ENCODE data around the gene HIRA. TPM values are rescaled to one million over a fixed set of nuclear protein-coding genes. Genes with fewer than 3 reads are reported as not detected.

HIRA gene
- total and polyA plus RNA-seq, 2 of the 8 experiments (the other 6 are each of a cell fraction or from before 2014, with no cell fraction given) = 34.9 to 67.2 TPM

- TF ChIP-seq, protein P1, sequence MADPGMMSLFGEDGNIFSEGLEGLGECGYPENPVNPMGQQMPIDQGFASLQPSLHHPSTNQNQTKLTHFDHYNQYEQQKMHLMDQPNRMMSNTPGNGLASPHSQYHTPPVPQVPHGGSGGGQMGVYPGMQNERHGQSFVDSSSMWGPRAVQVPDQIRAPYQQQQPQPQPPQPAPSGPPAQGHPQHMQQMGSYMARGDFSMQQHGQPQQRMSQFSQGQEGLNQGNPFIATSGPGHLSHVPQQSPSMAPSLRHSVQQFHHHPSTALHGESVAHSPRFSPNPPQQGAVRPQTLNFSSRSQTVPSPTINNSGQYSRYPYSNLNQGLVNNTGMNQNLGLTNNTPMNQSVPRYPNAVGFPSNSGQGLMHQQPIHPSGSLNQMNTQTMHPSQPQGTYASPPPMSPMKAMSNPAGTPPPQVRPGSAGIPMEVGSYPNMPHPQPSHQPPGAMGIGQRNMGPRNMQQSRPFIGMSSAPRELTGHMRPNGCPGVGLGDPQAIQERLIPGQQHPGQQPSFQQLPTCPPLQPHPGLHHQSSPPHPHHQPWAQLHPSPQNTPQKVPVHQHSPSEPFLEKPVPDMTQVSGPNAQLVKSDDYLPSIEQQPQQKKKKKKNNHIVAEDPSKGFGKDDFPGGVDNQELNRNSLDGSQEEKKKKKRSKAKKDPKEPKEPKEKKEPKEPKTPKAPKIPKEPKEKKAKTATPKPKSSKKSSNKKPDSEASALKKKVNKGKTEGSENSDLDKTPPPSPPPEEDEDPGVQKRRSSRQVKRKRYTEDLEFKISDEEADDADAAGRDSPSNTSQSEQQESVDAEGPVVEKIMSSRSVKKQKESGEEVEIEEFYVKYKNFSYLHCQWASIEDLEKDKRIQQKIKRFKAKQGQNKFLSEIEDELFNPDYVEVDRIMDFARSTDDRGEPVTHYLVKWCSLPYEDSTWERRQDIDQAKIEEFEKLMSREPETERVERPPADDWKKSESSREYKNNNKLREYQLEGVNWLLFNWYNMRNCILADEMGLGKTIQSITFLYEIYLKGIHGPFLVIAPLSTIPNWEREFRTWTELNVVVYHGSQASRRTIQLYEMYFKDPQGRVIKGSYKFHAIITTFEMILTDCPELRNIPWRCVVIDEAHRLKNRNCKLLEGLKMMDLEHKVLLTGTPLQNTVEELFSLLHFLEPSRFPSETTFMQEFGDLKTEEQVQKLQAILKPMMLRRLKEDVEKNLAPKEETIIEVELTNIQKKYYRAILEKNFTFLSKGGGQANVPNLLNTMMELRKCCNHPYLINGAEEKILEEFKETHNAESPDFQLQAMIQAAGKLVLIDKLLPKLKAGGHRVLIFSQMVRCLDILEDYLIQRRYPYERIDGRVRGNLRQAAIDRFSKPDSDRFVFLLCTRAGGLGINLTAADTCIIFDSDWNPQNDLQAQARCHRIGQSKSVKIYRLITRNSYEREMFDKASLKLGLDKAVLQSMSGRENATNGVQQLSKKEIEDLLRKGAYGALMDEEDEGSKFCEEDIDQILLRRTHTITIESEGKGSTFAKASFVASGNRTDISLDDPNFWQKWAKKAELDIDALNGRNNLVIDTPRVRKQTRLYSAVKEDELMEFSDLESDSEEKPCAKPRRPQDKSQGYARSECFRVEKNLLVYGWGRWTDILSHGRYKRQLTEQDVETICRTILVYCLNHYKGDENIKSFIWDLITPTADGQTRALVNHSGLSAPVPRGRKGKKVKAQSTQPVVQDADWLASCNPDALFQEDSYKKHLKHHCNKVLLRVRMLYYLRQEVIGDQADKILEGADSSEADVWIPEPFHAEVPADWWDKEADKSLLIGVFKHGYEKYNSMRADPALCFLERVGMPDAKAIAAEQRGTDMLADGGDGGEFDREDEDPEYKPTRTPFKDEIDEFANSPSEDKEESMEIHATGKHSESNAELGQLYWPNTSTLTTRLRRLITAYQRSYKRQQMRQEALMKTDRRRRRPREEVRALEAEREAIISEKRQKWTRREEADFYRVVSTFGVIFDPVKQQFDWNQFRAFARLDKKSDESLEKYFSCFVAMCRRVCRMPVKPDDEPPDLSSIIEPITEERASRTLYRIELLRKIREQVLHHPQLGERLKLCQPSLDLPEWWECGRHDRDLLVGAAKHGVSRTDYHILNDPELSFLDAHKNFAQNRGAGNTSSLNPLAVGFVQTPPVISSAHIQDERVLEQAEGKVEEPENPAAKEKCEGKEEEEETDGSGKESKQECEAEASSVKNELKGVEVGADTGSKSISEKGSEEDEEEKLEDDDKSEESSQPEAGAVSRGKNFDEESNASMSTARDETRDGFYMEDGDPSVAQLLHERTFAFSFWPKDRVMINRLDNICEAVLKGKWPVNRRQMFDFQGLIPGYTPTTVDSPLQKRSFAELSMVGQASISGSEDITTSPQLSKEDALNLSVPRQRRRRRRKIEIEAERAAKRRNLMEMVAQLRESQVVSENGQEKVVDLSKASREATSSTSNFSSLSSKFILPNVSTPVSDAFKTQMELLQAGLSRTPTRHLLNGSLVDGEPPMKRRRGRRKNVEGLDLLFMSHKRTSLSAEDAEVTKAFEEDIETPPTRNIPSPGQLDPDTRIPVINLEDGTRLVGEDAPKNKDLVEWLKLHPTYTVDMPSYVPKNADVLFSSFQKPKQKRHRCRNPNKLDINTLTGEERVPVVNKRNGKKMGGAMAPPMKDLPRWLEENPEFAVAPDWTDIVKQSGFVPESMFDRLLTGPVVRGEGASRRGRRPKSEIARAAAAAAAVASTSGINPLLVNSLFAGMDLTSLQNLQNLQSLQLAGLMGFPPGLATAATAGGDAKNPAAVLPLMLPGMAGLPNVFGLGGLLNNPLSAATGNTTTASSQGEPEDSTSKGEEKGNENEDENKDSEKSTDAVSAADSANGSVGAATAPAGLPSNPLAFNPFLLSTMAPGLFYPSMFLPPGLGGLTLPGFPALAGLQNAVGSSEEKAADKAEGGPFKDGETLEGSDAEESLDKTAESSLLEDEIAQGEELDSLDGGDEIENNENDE (IDR thresholded peaks at IDR 0.05; ENCODE audit: insufficient replicate concordance, low read length) = no peak
- TF ChIP-seq BCL11A (IDR thresholded peaks at IDR 0.05; ENCODE audit: low read depth in 2 of 2, low read length in 2 of 2) (no peak), SIN3A (conservative IDR thresholded peaks at IDR 0.05 in 1 of 2, IDR thresholded peaks at IDR 0.05 in 1 of 2; ENCODE audit: low read depth in 1 of 2, low read length in 2 of 2) (no peak), KDM5A (IDR thresholded peaks at IDR 0.05; ENCODE audit: low read length) (no peak), MAX (IDR thresholded peaks at IDR 0.05) (no peak)
Measured at GRCh38 chr22:19472233-19472632, 40.7 kb upstream of the HIRA start (continued).
